ENCODE measurements around the gene ATAT1. TPM values are rescaled to one million over a fixed set of nuclear protein-coding genes. Genes with fewer than 3 reads are reported as not detected.

Gene ATAT1
- polyA plus RNA-seq, 3 donors, result 26.7 to 31.8 (median 29.2) TPM

- DNase-seq (ENCODE audit: low read depth in 3 of 3, low spot score in 2 of 3), result no peak
Measured at GRCh38 chr6:30682143-30683117, 55.8 kb downstream of the ATAT1 start.

- no peak for DNase-seq (ENCODE audit: low read depth in 3 of 3, low spot score in 2 of 3)
Measured at GRCh38 chr6:30683183-30683979, 56.7 kb downstream of the ATAT1 start.

- no peak for DNase-seq (ENCODE audit: low read depth in 3 of 3, low spot score in 2 of 3)
Measured at GRCh38 chr6:30683980-30684338, 57.3 kb downstream of the ATAT1 start.

- DNase-seq (ENCODE audit: low read depth in 3 of 3, low spot score in 2 of 3), result no peak
Measured at GRCh38 chr6:30684386-30685156, 57.9 kb downstream of the ATAT1 start.

- no peak for DNase-seq (ENCODE audit: low read depth in 3 of 3, low spot score in 2 of 3)
Measured at GRCh38 chr6:30685157-30686008, 58.7 kb downstream of the ATAT1 start.

GRCh38 chr6:30686009-30686907 is 59.6 kb downstream of the ATAT1 start, which contains the start of gene PPP1R18:
TSS of gene PPP1R18 (minus strand) at chr6:30686645. CDS start at chr6:30686018, 627 bp downstream.
- DNase-seq (ENCODE audit: low read depth in 3 of 3, low spot score in 2 of 3), result no peak

GRCh38 chr6:30686908-30687658 is 60.4 kb downstream of the ATAT1 start:
- peak; percentile 65 to 80 (median 79) for DNase-seq (ENCODE audit: low read depth in 3 of 3, low spot score in 2 of 3)

- no peak for DNase-seq (ENCODE audit: low read depth in 3 of 3, low spot score in 2 of 3)
Measured at GRCh38 chr6:30687659-30688431, 61.2 kb downstream of the ATAT1 start.

- no peak for DNase-seq (ENCODE audit: low read depth in 3 of 3, low spot score in 2 of 3)
Measured at GRCh38 chr6:30688569-30688968, 61.9 kb downstream of the ATAT1 start.

GRCh38 chr6:30689022-30689865 is 62.6 kb downstream of the ATAT1 start:
- no peak for DNase-seq (ENCODE audit: low read depth in 3 of 3, low spot score in 2 of 3)

GRCh38 chr6:30689985-30690384 is 63.3 kb downstream of the ATAT1 start:
- DNase-seq (ENCODE audit: low read depth in 3 of 3, low spot score in 2 of 3), result no peak

- DNase-seq (ENCODE audit: low read depth in 3 of 3, low spot score in 2 of 3), result peak; percentile 80 to 84 (median 82)
Measured at GRCh38 chr6:30690403-30691207, 63.9 kb downstream of the ATAT1 start, which contains the start of gene NRM. TSS of gene NRM (minus strand) at chr6:30690984. CDS start at chr6:30690974, 10 bp downstream.

GRCh38 chr6:30691208-30691847 is 64.7 kb downstream of the ATAT1 start:
- no peak for DNase-seq (ENCODE audit: low read depth in 3 of 3, low spot score in 2 of 3)
